H9 (cell line): ENCODE measurements around the gene EML5. TPM values are rescaled to one million over a fixed set of nuclear protein-coding genes. Genes with fewer than 3 reads are reported as not detected.

ENCODE experiments used
- DNase-seq: peaks from one replicate; pipeline ENCODE4 v3.0.0-alpha.2; 2017
- H2AFZ ChIP-seq: one replicate; pipeline ENCODE4 v1.6.1; 2013; ENCODE audit warnings: mild to moderate bottlenecking, low read length, control low read depth, moderate library complexity
- H2AK5ac ChIP-seq: 2 replicates; pipeline ENCODE4 v1.6.1; 2013; ENCODE audit warnings: low read length, control low read depth, mixed read lengths; ENCODE audit not compliant: insufficient read length
- H2BK120ac ChIP-seq: one replicate; pipeline ENCODE4 v1.6.1; 2013; ENCODE audit warnings: low read depth, mild to moderate bottlenecking, low read length, control low read depth, inconsistent platforms; ENCODE audit not compliant: poor library complexity, severe bottlenecking
- H2BK12ac ChIP-seq: 2 replicates; pipeline ENCODE4 v1.6.1; 2013; ENCODE audit warnings: low read length, control low read depth, mixed read lengths, low read depth; ENCODE audit not compliant: insufficient read length
- H2BK15ac ChIP-seq: 2 replicates; pipeline ENCODE4 v1.6.1; 2013; ENCODE audit warnings: low read depth, low read length, control low read depth
- H2BK20ac ChIP-seq: one replicate; pipeline ENCODE4 v1.6.1; 2013; ENCODE audit warnings: low read depth, mild to moderate bottlenecking, low read length, control low read depth, inconsistent platforms; ENCODE audit not compliant: poor library complexity, severe bottlenecking
- H2BK5ac ChIP-seq: 2 replicates; pipeline ENCODE4 v1.6.1; 2013; ENCODE audit warnings: low read length, control low read depth, mixed read lengths; ENCODE audit not compliant: insufficient read length
- H3K14ac ChIP-seq: 2 replicates; pipeline ENCODE4 v1.6.1; 2013; ENCODE audit warnings: low read length, control low read depth; ENCODE audit not compliant: insufficient read depth
- H3K18ac ChIP-seq: 2 replicates; pipeline ENCODE4 v1.6.1; 2013; ENCODE audit warnings: low read depth, mild to moderate bottlenecking, mixed read lengths, low read length, control low read depth; ENCODE audit not compliant: insufficient read length
- H3K23ac ChIP-seq: 2 replicates; pipeline ENCODE4 v1.6.1; 2013; ENCODE audit warnings: low read length, control low read depth, mixed read lengths, low read depth; ENCODE audit not compliant: insufficient read length
- H3K23me2 ChIP-seq: 2 replicates; pipeline ENCODE4 v1.6.1; 2013; ENCODE audit warnings: low read depth, mild to moderate bottlenecking, mixed read lengths, low read length, control low read depth; ENCODE audit not compliant: insufficient read length, poor library complexity, severe bottlenecking
- H3K27ac ChIP-seq: 2 replicates; pipeline ENCODE4 v1.5.1; 2013; ENCODE audit warnings: low read length, control low read depth, mixed read lengths, low read depth; ENCODE audit not compliant: insufficient read length
- H3K27me3 ChIP-seq: 2 replicates; pipeline ENCODE4 v1.6.1; 2013; ENCODE audit warnings: low read length, control low read depth, inconsistent platforms; ENCODE audit not compliant: insufficient read depth
- H3K4ac ChIP-seq: 2 replicates; pipeline ENCODE4 v1.6.1; 2013; ENCODE audit warnings: low read depth, mild to moderate bottlenecking, control low read depth, inconsistent platforms, low read length, moderate library complexity
- H3K4me1 ChIP-seq: 2 replicates; pipeline ENCODE4 v1.6.1; 2013; ENCODE audit warnings: low read length, control low read depth, inconsistent platforms; ENCODE audit not compliant: insufficient read depth
- H3K4me2 ChIP-seq: 2 replicates; pipeline ENCODE4 v1.6.1; 2013; ENCODE audit warnings: low read length, control low read depth, mixed read lengths; ENCODE audit not compliant: insufficient read length, insufficient read depth
- H3K56ac ChIP-seq: 2 replicates; pipeline ENCODE4 v1.6.1; 2013; ENCODE audit warnings: low read depth, mild to moderate bottlenecking, mixed read lengths, low read length, control low read depth; ENCODE audit not compliant: insufficient read length
- H3K79me1 ChIP-seq: 2 replicates; pipeline ENCODE4 v1.6.1; 2013; ENCODE audit warnings: low read depth, mild to moderate bottlenecking, moderate library complexity, low read length, control low read depth, inconsistent platforms; ENCODE audit not compliant: insufficient read depth, poor library complexity, severe bottlenecking
- H3K79me2 ChIP-seq: 2 replicates; pipeline ENCODE4 v1.6.1; 2013; ENCODE audit warnings: low read length, control low read depth, inconsistent platforms; ENCODE audit not compliant: insufficient read depth
- H3K9ac ChIP-seq: 2 replicates; pipeline ENCODE4 v1.6.1; 2013; ENCODE audit warnings: low read length, control low read depth, mixed read lengths; ENCODE audit not compliant: insufficient read length; ENCODE audit errors: extremely low read depth
- H3K9me3 ChIP-seq: one replicate; pipeline ENCODE4 v1.6.1; 2013; ENCODE audit warnings: low read depth, low read length, inconsistent platforms; ENCODE audit not compliant: control insufficient read depth
- H3T11ph ChIP-seq: one replicate; pipeline ENCODE4 v1.6.1; 2013; ENCODE audit warnings: mild to moderate bottlenecking, low read length, control low read depth, inconsistent platforms
- H4K20me1 ChIP-seq: one replicate; pipeline ENCODE4 v1.6.1; 2013; ENCODE audit not compliant: control insufficient read depth, insufficient read length, insufficient read depth
- H4K5ac ChIP-seq: 2 replicates; pipeline ENCODE4 v1.6.1; 2013; ENCODE audit warnings: low read depth, mild to moderate bottlenecking, mixed read lengths, low read length, control low read depth; ENCODE audit not compliant: insufficient read length
- H4K8ac ChIP-seq: replicated peaks from 2 replicates; pipeline ENCODE4 v1.6.1; 2013; ENCODE audit warnings: low read length, control low read depth, mixed read lengths, low read depth; ENCODE audit not compliant: insufficient read length
- H4K91ac ChIP-seq: 2 replicates; pipeline ENCODE4 v1.6.1; 2013; ENCODE audit warnings: low read depth, mild to moderate bottlenecking, moderate library complexity, mixed read lengths, low read length, control low read depth; ENCODE audit not compliant: insufficient read length
- H3K27ac Mint-ChIP-seq, 3 experiments: 2 replicates in 2 of 3; 3 replicates in 1 of 3; pipeline ENCODE4 v1.8.0; 2020 to 2021; ENCODE audit warnings: mixed read lengths in 3 of 3, mild to moderate bottlenecking in 1 of 3, moderate library complexity in 1 of 3
- H3K27me3 Mint-ChIP-seq: 2 replicates; pipeline ENCODE4 v1.8.0; 2021; ENCODE audit warnings: low read depth, mild to moderate bottlenecking, moderate library complexity, mixed read lengths
- H3K36me3 Mint-ChIP-seq, 3 experiments: 2 replicates in 2 of 3; 3 replicates in 1 of 3; pipeline ENCODE4 v1.8.0; 2020 to 2021; ENCODE audit warnings: low read depth in 3 of 3, mixed read lengths in 3 of 3; ENCODE audit not compliant: insufficient read depth in 1 of 3
- H3K4me1 Mint-ChIP-seq, 2 experiments: 2 replicates each; pipeline ENCODE4 v1.8.0; 2020; ENCODE audit warnings: mixed read lengths in 2 of 2
- H3K4me3 Mint-ChIP-seq, 2 experiments: 2 replicates in 1 of 2; 3 replicates in 1 of 2; pipeline ENCODE4 v1.8.0; 2020 to 2021; ENCODE audit warnings: mild to moderate bottlenecking in 2 of 2, mixed read lengths in 2 of 2, moderate library complexity in 1 of 2
- H3K9me3 Mint-ChIP-seq, 2 experiments: 2 replicates in 1 of 2; 3 replicates in 1 of 2; pipeline ENCODE4 v1.8.0; 2020; ENCODE audit warnings: mild to moderate bottlenecking in 2 of 2, mixed read lengths in 2 of 2, moderate library complexity in 1 of 2
- WGBS: extraction: QIAGEN DNeasy Blood & Tissue Kit; methylation state at CpG from one replicate; pipeline ENCODE4 v1.1.7; 2013; ENCODE audit warnings: missing lambda C conversion rate, low lambda C conversion rate, mixed read lengths; ENCODE audit not compliant: insufficient read length; ENCODE audit errors: extremely low coverage; 5-methylcytosine and 5-hydroxymethylcytosine counted together
- total RNA-seq: library from RNA; stranded (reverse); gene quantifications from 2 replicates; pipeline ENCODE4 v1.2.1, GENCODE V29; 2021
- TF ChIP-seq, protein P1 (sequence below): fragments of 200-600 bp; sonication (generic); conservative IDR thresholded peaks from 3 replicates; pipeline ENCODE4 v1.8.0; 2021; ENCODE audit warnings: antibody characterized with exemption, mild to moderate bottlenecking

EML5 gene
- total RNA-seq, 1 experiment from 2014 or later = 0.81 TPM

DNA sequence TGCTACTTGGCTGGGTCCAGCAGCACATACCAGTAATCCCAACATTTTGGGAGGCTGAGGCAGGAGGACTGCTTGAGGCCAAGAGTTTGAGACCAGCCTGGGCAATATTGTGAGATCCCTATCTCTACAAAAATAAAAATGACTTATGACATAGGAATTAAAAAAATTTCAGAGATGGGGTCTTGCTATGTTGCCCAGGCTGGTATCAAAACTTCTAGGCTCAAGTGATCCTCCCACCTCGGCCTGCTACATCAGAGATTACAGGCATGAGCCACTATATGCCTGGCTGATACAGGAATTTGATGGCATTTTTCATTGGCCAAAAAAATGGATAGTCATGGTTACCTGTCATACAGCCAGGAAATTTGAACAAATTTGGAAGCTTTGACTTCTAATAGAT, 175.3 kb downstream of the EML5 start:
- no peak overlapping the region for H2BK5ac ChIP-seq
- H3K18ac ChIP-seq = no peak overlapping the region
- no peak overlapping the region for H2BK120ac ChIP-seq
- H3K27ac ChIP-seq = no peak overlapping the region
- H4K8ac ChIP-seq = no peak overlapping the region
- H3K36me3 Mint-ChIP-seq = peaks cover 0 to 17% (median 13%) of the 10 kb centered on the region in 3 experiments; a peak in 5 of 7 replicates
- no peaks in the 10 kb centered on the region for H3K79me2 ChIP-seq
- WGBS = no CpG with 5 or more reads among the region's 1 CpG
- H3K27me3 ChIP-seq = no peaks in the 10 kb centered on the region
- H3K56ac ChIP-seq = no peak overlapping the region
- no peak overlapping the region for H3K4ac ChIP-seq
- H4K5ac ChIP-seq = no peak overlapping the region
- no peaks in the 10 kb centered on the region for H3K9me3 Mint-ChIP-seq
- H3K4me2 ChIP-seq = no peak overlapping the region
- peaks cover 18 to 19% of the 10 kb centered on the region in 2 experiments for H3K4me1 Mint-ChIP-seq
- H3K4me3 Mint-ChIP-seq = no peak overlapping the region
- no peak overlapping the region for H3K14ac ChIP-seq
- H2BK20ac ChIP-seq = no peak overlapping the region
- DNase-seq = no peak
- H3K27ac Mint-ChIP-seq = no peak overlapping the region
- no peaks in the 10 kb centered on the region; the same call in none of the 2 replicates for H3K4me1 ChIP-seq
- H3K9me3 ChIP-seq = no peaks in the 10 kb centered on the region
- H3K23ac ChIP-seq = no peak overlapping the region
- H2AK5ac ChIP-seq = no peak overlapping the region
- H3K23me2 ChIP-seq = no peaks in the 10 kb centered on the region
- no peak overlapping the region for H2AFZ ChIP-seq
- no peaks in the 10 kb centered on the region; the same call in 1 of the 2 replicates for H3K27me3 Mint-ChIP-seq
- no peak overlapping the region for H4K91ac ChIP-seq
- H2BK12ac ChIP-seq = no peak overlapping the region
- H3K9ac ChIP-seq = no peak overlapping the region
- H4K20me1 ChIP-seq = no peaks in the 10 kb centered on the region
- H3K79me1 ChIP-seq = no peaks in the 10 kb centered on the region
- TF ChIP-seq, protein P1, sequence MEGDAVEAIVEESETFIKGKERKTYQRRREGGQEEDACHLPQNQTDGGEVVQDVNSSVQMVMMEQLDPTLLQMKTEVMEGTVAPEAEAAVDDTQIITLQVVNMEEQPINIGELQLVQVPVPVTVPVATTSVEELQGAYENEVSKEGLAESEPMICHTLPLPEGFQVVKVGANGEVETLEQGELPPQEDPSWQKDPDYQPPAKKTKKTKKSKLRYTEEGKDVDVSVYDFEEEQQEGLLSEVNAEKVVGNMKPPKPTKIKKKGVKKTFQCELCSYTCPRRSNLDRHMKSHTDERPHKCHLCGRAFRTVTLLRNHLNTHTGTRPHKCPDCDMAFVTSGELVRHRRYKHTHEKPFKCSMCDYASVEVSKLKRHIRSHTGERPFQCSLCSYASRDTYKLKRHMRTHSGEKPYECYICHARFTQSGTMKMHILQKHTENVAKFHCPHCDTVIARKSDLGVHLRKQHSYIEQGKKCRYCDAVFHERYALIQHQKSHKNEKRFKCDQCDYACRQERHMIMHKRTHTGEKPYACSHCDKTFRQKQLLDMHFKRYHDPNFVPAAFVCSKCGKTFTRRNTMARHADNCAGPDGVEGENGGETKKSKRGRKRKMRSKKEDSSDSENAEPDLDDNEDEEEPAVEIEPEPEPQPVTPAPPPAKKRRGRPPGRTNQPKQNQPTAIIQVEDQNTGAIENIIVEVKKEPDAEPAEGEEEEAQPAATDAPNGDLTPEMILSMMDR = no peak
- H3T11ph ChIP-seq = no peak overlapping the region
- no peak overlapping the region for H2BK15ac ChIP-seq
